ENCODE data around the gene NFIB.

Gene NFIB

DNA sequence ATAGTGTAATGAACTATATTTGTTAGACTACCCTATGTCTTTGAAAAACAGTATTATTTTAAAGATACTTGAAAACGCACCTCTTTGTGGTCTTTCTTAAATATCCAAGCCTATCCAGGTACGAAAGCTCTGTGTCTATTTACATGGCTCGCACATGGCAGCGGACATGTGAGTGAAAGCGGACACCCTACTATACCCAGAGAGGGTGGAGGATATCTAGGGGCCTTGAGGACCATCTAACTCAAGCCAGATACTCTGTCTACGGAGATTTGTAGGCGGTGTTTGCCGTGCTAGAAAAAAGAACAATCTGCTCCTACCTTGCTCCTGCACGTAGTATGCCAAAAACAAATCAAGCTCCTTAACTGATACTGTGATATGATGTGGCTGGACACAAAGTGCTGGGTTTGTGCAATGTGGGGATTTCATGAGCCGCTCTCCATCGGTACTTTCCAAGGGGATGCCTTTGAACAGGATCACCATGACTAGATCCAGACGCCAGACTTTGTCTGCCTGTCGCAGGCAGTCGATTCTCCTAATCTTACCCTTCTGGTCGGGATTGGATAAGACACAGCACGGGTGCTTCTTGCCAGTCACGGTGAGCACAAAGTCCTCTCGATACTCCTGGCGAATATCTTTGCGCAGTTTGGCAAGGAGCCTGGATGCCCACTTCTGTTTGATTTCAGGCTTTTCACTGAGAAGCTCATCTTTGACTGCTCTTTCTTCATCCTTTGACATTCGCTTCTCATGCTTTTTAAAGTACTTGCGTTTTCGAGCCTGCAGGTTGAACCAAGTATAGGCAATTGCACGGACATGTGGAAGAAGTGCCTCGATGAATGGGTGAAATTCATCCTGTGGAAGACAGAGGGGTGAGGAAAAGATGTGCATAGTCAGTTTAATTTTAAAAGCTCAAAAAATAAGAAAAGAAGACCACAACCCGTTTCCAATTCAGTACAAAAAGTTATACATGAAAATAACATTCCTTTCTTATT is 7.0 kb downstream of the NFIB start:
- no peak for DNase-seq (ENCODE audit: low read depth in 2 of 2)

GRCh38 chr9:14306188-14306587 is 7.8 kb downstream of the NFIB start:
- no peak for DNase-seq (ENCODE audit: low read depth in 2 of 2)

GRCh38 chr9:14304259-14304658 is 9.7 kb downstream of the NFIB start:
- no peak for DNase-seq (ENCODE audit: low read depth in 2 of 2)

GRCh38 chr9:14303521-14303920 is 10.4 kb downstream of the NFIB start:
- DNase-seq (ENCODE audit: low read depth in 2 of 2) = no peak

- DNase-seq (ENCODE audit: low read depth in 2 of 2) = no peak
Measured at GRCh38 chr9:14303100-14303499, 10.8 kb downstream of the NFIB start.

DNA sequence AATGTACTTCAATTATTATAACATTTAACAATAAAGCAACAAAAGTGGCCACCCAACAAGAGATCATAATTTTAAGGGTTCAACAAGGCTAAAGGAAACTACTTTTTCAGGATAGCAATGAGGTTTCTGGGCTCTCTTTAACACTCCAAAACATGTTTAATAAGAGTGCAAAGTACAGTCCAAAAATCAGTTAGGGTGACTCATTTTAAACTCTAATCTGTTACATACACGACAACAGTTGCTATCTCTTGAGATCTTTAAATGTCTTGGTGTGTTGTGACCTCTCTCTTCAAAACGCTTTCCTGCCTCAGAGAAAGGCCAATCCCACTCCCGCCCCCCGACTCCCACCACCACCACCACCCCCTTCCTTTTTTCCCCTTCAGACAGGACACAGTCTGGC is 11.5 kb downstream of the NFIB start:
- no peak for DNase-seq (ENCODE audit: low read depth in 2 of 2)

DNA sequence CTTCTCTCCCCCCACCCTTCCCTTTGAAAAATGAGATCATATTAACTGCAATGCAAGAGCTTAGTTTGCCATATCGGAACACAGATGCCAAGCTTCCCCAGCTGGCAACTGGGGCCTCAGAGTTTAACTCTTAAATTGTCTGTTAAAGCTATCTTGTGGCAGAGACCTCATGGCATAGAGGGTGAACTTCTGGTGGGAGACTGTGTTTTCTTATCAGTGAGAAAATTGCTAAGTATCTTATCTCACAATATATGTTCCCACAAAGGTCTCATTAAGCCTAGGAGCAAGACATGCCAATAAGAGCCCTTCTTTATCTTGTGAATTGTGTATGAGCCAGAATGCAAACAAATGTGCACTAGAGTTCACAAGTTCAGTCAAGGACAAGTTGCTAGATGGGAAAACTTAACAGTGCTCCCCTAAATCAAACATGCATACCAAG is 12.3 kb downstream of the NFIB start:
- no peak for DNase-seq (ENCODE audit: low read depth in 2 of 2)

DNA sequence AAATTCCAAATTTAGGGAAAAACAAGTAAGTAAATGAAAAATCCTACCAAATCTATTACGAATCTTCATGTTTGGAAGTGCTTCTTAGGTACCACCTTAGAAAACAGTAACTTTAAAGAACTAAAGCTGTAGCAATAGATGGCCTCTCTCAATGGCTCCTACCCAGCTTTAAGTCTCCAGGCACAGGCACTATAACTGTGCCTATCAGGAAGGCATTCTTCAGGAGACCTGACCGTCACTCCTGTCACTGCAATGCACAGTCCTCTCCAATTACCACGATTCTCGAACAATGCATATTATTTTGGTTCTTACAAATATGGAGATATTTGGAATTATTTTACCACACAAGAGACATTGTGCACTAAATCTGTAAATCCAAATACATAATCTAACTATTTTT is 12.9 kb downstream of the NFIB start:
- no peak for DNase-seq (ENCODE audit: low read depth in 2 of 2)

GRCh38 chr9:14300588-14300987 is 13.4 kb downstream of the NFIB start:
- no peak for DNase-seq (ENCODE audit: low read depth in 2 of 2)

- no peak for DNase-seq (ENCODE audit: low read depth in 2 of 2)
Measured at GRCh38 chr9:14300040-14300439, 13.9 kb downstream of the NFIB start.

DNA sequence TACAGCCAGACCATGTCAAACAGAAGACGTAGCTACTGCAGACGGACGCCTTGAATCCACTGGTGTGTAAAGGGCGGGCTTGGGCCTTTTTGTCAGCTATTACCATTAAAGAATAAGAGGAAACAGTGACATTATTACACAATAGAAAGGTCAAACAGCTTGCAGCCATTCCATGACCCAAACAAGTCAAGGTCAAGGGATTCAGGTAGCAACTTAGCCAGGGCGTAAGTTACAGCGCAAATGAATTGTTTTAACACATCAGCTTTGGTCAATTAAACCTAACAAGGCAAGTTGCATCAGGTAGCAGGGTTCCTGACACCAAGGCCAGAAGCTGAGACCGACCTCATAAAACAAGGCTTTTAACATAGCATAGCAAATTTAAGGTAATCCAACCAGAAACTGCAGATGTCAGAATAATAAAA is 15.3 kb downstream of the NFIB start:
- DNase-seq (ENCODE audit: low read depth in 2 of 2) = no peak

- DNase-seq (ENCODE audit: low read depth in 2 of 2) = no peak
Measured at GRCh38 chr9:14296495-14297113, 17.3 kb downstream of the NFIB start.

GRCh38 chr9:14294659-14295058 is 19.3 kb downstream of the NFIB start:
- no peak for DNase-seq (ENCODE audit: low read depth in 2 of 2)

DNA sequence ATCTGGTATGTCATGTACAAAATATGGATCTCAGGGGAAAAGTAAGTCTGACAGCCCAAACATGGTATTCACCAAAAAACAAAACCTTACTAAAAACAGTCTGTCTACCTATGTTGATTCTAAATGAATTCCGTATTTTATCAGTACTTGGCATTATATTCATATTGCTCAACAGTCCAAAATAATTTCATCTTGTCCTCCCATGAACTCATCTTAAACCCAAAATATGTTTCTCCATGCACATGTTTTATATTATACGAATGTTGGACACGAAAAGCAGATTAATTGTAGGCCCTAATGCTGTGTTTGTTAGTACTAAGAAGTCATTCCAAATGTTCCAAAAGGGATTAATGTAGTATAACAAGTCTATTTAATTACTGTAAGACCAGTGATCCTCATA is 20.1 kb downstream of the NFIB start:
- peak in 1 of 2 experiments; percentile 44 for DNase-seq (ENCODE audit: low read depth in 2 of 2)

DNA sequence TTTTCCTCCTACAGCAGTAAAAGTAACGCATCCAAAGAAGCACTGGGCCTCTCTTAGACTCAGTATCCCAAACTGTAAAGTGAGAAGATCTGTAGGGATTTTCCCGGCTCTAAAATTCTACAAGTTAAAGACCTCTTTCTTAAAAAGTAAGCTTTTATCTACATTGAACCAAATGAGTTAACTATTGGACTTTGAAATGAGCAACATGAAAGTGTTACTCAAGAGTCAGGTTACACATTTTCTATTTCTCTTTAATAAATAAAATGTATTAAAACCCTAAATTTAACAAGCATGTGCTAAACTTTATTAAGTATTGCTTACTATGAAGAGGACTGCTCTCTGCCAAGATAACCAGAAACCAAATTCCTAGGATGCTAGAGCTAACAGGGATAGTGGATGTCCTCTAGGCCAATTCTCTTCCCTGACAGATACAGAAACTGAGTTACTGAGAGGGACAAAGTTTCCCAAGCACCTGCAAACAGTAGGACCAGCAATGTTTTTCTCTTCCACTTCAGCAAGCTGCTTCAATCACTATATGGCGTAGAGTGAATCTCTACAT is 21.7 kb downstream of the NFIB start:
- DNase-seq (ENCODE audit: low read depth in 2 of 2) = no peak

- no peak for DNase-seq (ENCODE audit: low read depth in 2 of 2)
Measured at GRCh38 chr9:14289916-14290315, 24.0 kb downstream of the NFIB start.

GRCh38 chr9:14288433-14288832 is 25.5 kb downstream of the NFIB start:
- no peak for DNase-seq (ENCODE audit: low read depth in 2 of 2)

DNA sequence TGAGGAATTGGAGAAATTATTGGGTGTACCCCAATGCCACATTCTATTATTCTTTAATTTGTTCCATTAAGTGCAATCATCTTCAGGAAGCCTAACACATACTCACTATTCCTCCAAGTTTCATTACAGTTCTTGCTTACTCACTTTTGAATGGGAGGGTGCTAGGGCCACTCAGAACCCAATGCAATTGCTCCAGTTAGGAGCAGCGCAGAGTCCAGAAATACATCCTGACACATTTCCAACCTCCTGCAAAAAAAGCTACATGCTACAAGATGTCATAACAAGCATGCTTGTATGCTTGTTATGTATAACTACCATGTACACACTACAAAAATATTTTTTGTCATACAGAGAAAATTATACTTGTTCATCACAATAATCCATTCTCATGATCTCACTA is 27.8 kb downstream of the NFIB start:
- DNase-seq (ENCODE audit: low read depth in 2 of 2) = no peak

DNA sequence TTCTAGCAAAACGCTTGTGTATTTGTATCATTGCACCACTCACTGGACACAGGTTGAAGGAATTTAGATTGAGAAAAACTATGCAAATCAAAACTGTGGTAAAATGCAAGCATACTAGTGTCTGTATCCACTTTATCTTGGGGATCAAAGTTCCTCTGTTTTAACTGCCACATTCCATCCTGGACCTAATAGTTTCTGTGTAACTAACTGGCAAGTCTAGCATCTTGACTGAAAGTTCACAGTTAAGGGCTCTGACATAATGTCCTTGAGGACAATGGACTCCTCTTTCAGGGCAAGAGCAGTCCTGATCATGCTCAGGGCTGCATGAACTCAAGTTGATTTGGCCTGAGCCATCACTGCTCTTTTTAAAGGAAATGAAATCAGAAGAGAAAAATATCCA is 30.7 kb downstream of the NFIB start:
- DNase-seq (ENCODE audit: low read depth in 2 of 2) = no peak

DNA sequence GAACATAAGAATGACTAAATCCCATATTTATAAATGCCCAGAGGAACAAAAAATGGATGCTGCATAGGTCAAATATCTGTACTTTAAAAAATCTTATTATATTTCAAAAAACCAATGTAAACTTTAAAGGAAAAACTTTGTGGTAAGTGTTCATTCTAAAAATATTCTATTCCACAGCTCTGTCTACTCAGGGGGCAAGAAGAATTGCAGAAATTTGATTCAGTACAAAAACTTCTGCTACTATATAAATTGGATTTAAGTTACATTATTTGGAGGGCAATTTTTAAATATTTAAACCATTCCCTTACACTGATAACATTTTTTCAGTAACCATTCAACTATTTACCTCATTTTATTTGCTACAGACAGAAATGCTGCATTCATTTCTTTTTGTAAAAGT is 32.1 kb downstream of the NFIB start:
- DNase-seq (ENCODE audit: low read depth in 2 of 2) = no peak

DNA sequence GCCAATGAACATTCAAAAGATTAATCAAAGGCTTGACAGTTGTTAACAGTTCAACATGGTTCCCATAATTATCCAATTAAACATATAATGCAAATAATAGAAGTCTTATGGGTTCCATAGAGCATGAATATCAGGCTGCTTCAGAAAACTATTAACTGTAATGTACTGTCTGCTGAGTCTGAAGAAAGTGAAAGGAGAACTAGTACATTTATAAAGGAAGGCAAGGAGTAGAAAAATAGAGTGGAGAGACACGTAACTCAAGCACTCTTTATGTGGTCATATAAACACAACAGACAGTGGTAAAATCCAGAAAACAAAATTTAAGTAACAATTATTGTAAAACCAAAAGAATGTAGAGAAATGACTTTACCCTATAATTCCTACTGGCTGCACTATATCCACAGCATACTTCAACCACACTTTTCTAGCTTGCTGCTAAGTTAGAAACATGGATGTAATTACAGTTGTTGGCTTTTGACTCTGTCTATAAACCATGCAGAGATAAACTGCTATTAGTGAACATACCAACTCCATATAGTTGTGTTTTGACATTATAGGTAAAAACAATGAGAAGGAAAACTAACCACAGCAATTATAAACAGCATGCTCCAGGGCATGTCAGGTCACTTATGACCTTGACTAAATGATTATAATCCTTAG is 32.7 kb downstream of the NFIB start:
- no peak for DNase-seq (ENCODE audit: low read depth in 2 of 2)

DNA sequence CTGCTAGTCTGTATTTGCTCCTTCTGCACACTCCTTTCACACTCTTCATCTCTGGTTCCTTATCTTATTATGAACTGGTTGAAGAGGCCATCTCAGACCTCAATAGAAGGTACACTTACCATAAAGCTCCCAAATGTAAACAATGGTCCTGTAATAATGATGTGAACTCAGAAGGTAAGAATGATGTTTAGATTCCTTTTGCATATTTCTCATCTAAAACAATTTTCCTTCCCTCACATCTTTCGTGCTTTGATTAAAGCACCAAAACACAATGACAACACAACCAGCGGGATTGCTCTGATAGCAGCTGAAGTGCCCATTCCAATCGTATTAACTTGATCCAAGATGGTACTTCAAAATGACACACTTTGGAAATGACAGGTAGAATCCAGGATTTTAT is 34.3 kb downstream of the NFIB start:
- no peak for DNase-seq (ENCODE audit: low read depth in 2 of 2)

Measured in fibroblast of skin of left biceps (primary cell).